Liver (tissue), 9 donors: Measurements from ENCODE around the gene TECR. TPM values are rescaled to one million over a fixed set of nuclear protein-coding genes. Genes with fewer than 3 reads are reported as not detected.

Experiments
- DNase-seq: peaks from one replicate; pipeline ENCODE4 v3.0.0-alpha.2; 2017; ENCODE audit warnings: low spot score
- H3K27ac ChIP-seq, 2 donors: one replicate each; pipeline ENCODE4 v1.7.0; 2013; ENCODE audit warnings: inconsistent platforms in 2 of 2, low read length in 2 of 2, control low read depth in 1 of 2, low read depth in 1 of 2, mild to moderate bottlenecking in 1 of 2
- H3K27me3 ChIP-seq, 4 donors: one replicate each; pipeline versions ENCODE4 v1.6.1 to v1.7.0; 2013; ENCODE audit warnings: low read length in 3 of 4, inconsistent platforms in 1 of 4, mild to moderate bottlenecking in 1 of 4, moderate library complexity in 1 of 4; ENCODE audit not compliant: control insufficient read depth in 4 of 4, insufficient read depth in 4 of 4
- H3K36me3 ChIP-seq, 4 donors: one replicate each; pipeline versions ENCODE4 v1.6.1 to v1.7.0; 2013; ENCODE audit warnings: low read length in 3 of 4, mild to moderate bottlenecking in 3 of 4, low read depth in 1 of 4, moderate library complexity in 1 of 4; ENCODE audit not compliant: control insufficient read depth in 4 of 4, insufficient read depth in 3 of 4
- H3K4me1 ChIP-seq, 4 donors: one replicate each; pipeline versions ENCODE4 v1.6.1 to v1.7.0; 2013; ENCODE audit warnings: low read length in 3 of 4, mild to moderate bottlenecking in 3 of 4, moderate library complexity in 1 of 4; ENCODE audit not compliant: control insufficient read depth in 4 of 4, insufficient read depth in 4 of 4
- H3K4me3 ChIP-seq, 3 donors: one replicate each; pipeline versions ENCODE4 v1.6.1 to v1.7.0; 2013; ENCODE audit warnings: low read length in 3 of 3, control low read depth in 1 of 3, low read depth in 1 of 3, mild to moderate bottlenecking in 1 of 3
- H3K9ac ChIP-seq, 2 donors: one replicate each; pipeline ENCODE4 v1.7.0; 2013; ENCODE audit warnings: low read length in 2 of 2, mild to moderate bottlenecking in 2 of 2, moderate library complexity in 2 of 2, control low read depth in 1 of 2, low read depth in 1 of 2
- H3K9me3 ChIP-seq, 4 donors: one replicate each; pipeline versions ENCODE4 v1.6.1 to v1.7.0; 2013; ENCODE audit warnings: low read length in 3 of 4; ENCODE audit not compliant: control insufficient read depth in 4 of 4
- CTCF ChIP-seq: fragments of 150-350 bp; IDR thresholded peaks from 2 replicates; pipeline ENCODE4 v1.5.1; 2017; ENCODE audit warnings: improper control_type of control experiment, low read depth, low read length; ENCODE audit not compliant: missing input control
- EGR1 ChIP-seq, 2 donors: IDR thresholded peaks; 2 replicates each; pipeline ENCODE4 v1.6.1; 2016 to 2018; ENCODE audit warnings: antibody characterized with exemption in 2 of 2, low read depth in 2 of 2
- FOXA1 ChIP-seq: IDR thresholded peaks from 2 replicates; pipeline ENCODE4 v1.6.1; 2016; ENCODE audit warnings: antibody characterized with exemption
- FOXA2 ChIP-seq: IDR thresholded peaks from 2 replicates; pipeline ENCODE4 v1.6.1; 2016; ENCODE audit warnings: antibody characterized with exemption
- GABPA ChIP-seq, 2 donors: IDR thresholded peaks in 1 of 2; conservative IDR thresholded peaks in 1 of 2; 2 replicates each; pipeline ENCODE4 v1.6.1; 2016; ENCODE audit warnings: antibody characterized with exemption in 2 of 2, mild to moderate bottlenecking in 1 of 2, moderate library complexity in 1 of 2
- HNF4A ChIP-seq, 2 donors: conservative IDR thresholded peaks; 2 replicates each; pipeline ENCODE4 v1.6.1; 2016; ENCODE audit warnings: antibody characterized with exemption in 2 of 2, mild to moderate bottlenecking in 2 of 2
- JUND ChIP-seq, 2 donors: IDR thresholded peaks; 2 replicates each; pipeline ENCODE4 v1.6.1; 2016; ENCODE audit warnings: antibody characterized with exemption in 2 of 2
- NR2F2 ChIP-seq: IDR thresholded peaks from 2 replicates; pipeline ENCODE4 v1.6.1; 2016; ENCODE audit warnings: antibody characterized with exemption
- RAD21 ChIP-seq, 2 donors: IDR thresholded peaks; 2 replicates each; pipeline ENCODE4 v1.6.1; 2016; ENCODE audit warnings: antibody characterized with exemption in 2 of 2, mild to moderate bottlenecking in 2 of 2
- RXRA ChIP-seq, 2 donors: IDR thresholded peaks; 2 replicates each; pipeline ENCODE4 v1.6.1; 2017 to 2018; ENCODE audit warnings: antibody characterized with exemption in 2 of 2, mild to moderate bottlenecking in 1 of 2
- SP1 ChIP-seq: IDR thresholded peaks from 2 replicates; pipeline ENCODE4 v1.6.1; 2018; ENCODE audit warnings: antibody characterized with exemption, mild to moderate bottlenecking
- TAF1 ChIP-seq: conservative IDR thresholded peaks from 2 replicates; pipeline ENCODE4 v1.6.1; 2016; ENCODE audit warnings: antibody characterized with exemption, mild to moderate bottlenecking
- YY1 ChIP-seq: IDR thresholded peaks from 2 replicates; pipeline ENCODE4 v1.6.1; 2016; ENCODE audit warnings: antibody characterized with exemption, mild to moderate bottlenecking
- WGBS: extraction: QIAGEN DNeasy Blood & Tissue Kit; methylation state at CpG from one replicate; pipeline ENCODE4 v1.1.7; 2013; 5-methylcytosine and 5-hydroxymethylcytosine counted together
- polyA plus RNA-seq, 2 donors: library from polyadenylated mRNA; stranded (reverse) in 1 of 2; unstranded in 1 of 2; fragments of 200-250 nt in 1 of 2; fragments of >200 nt in 1 of 2; fragmentation: Nextera tagmentation in 1 of 2; extraction: Ambion mirVana in 1 of 2; gene quantifications; one replicate each; pipeline versions ENCODE4 v1.2.1 to v1.2.3, GENCODE V29; 2013 to 2015
- total RNA-seq, 2 donors: library from RNA; depleted of rRNA; stranded (reverse); fragments of >200 nt; gene quantifications; one replicate each; pipeline ENCODE4 v1.2.3, GENCODE V29; 2014
- TF ChIP-seq, protein P1 (sequence below): IDR thresholded peaks from 2 replicates; pipeline ENCODE4 v1.6.1; 2016; ENCODE audit warnings: antibody characterized with exemption
- TF ChIP-seq, protein P2 (sequence below): IDR thresholded peaks from 2 replicates; pipeline ENCODE4 v1.6.1; 2016; ENCODE audit warnings: antibody characterized with exemption
- TF ChIP-seq, protein P3 (sequence below): IDR thresholded peaks from 2 replicates; pipeline ENCODE4 v1.6.1; 2016; ENCODE audit warnings: antibody characterized with exemption
- TF ChIP-seq, protein P4 (sequence below): IDR thresholded peaks from 2 replicates; pipeline ENCODE4 v1.6.1; 2016; ENCODE audit warnings: antibody characterized with exemption, mild to moderate bottlenecking
- donor health status: healthy.
- donor health status: healthy.
- donor health status: healthy.
- donor health status: healthy.
- donor health status: healthy.

The TECR gene
- total and polyA plus RNA-seq, 4 donors, result 26.4 to 157 (median 60.8) TPM

GRCh38 chr19:14494411-14494810 lies 35.0 kb upstream of the TECR start:
- Histone ChIP-seq H3K4me3 (no peak overlapping the region), H3K4me1 (peaks cover 3 to 30% (median 21%) of the 10 kb centered on the region in 4 donors), H3K27ac (no peak overlapping the region), H3K36me3 (peaks cover 0 to 3% (median 2%) of the 10 kb centered on the region in 4 donors), H3K9ac (no peak overlapping the region), H3K9me3 (no peaks in the 10 kb centered on the region), H3K27me3 (no peaks in the 10 kb centered on the region)
- WGBS, result 75% methylated on average over 4 of the region's 4 CpGs
- TF ChIP-seq NR2F2, result no peak
- TF ChIP-seq CTCF, result no peak
- TF ChIP-seq, protein P1, sequence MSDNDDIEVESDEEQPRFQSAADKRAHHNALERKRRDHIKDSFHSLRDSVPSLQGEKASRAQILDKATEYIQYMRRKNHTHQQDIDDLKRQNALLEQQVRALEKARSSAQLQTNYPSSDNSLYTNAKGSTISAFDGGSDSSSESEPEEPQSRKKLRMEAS, result no peak
- TF ChIP-seq FOXA1, result no peak
- TF ChIP-seq SP1, result no peak
- no peak for TF ChIP-seq YY1
- no peak for TF ChIP-seq GABPA (IDR thresholded peaks at IDR 0.05 in 1 of 2, conservative IDR thresholded peaks at IDR 0.05 in 1 of 2)
- TF ChIP-seq, protein P2, sequence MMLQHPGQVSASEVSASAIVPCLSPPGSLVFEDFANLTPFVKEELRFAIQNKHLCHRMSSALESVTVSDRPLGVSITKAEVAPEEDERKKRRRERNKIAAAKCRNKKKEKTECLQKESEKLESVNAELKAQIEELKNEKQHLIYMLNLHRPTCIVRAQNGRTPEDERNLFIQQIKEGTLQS, result no peak
- TF ChIP-seq RXRA (IDR thresholded peaks at IDR 0.05), result no peak
- TF ChIP-seq, protein P3, sequence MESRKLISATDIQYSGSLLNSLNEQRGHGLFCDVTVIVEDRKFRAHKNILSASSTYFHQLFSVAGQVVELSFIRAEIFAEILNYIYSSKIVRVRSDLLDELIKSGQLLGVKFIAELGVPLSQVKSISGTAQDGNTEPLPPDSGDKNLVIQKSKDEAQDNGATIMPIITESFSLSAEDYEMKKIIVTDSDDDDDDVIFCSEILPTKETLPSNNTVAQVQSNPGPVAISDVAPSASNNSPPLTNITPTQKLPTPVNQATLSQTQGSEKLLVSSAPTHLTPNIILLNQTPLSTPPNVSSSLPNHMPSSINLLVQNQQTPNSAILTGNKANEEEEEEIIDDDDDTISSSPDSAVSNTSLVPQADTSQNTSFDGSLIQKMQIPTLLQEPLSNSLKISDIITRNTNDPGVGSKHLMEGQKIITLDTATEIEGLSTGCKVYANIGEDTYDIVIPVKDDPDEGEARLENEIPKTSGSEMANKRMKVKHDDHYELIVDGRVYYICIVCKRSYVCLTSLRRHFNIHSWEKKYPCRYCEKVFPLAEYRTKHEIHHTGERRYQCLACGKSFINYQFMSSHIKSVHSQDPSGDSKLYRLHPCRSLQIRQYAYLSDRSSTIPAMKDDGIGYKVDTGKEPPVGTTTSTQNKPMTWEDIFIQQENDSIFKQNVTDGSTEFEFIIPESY, result no peak
- TF ChIP-seq, protein P4, sequence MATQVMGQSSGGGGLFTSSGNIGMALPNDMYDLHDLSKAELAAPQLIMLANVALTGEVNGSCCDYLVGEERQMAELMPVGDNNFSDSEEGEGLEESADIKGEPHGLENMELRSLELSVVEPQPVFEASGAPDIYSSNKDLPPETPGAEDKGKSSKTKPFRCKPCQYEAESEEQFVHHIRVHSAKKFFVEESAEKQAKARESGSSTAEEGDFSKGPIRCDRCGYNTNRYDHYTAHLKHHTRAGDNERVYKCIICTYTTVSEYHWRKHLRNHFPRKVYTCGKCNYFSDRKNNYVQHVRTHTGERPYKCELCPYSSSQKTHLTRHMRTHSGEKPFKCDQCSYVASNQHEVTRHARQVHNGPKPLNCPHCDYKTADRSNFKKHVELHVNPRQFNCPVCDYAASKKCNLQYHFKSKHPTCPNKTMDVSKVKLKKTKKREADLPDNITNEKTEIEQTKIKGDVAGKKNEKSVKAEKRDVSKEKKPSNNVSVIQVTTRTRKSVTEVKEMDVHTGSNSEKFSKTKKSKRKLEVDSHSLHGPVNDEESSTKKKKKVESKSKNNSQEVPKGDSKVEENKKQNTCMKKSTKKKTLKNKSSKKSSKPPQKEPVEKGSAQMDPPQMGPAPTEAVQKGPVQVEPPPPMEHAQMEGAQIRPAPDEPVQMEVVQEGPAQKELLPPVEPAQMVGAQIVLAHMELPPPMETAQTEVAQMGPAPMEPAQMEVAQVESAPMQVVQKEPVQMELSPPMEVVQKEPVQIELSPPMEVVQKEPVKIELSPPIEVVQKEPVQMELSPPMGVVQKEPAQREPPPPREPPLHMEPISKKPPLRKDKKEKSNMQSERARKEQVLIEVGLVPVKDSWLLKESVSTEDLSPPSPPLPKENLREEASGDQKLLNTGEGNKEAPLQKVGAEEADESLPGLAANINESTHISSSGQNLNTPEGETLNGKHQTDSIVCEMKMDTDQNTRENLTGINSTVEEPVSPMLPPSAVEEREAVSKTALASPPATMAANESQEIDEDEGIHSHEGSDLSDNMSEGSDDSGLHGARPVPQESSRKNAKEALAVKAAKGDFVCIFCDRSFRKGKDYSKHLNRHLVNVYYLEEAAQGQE, result no peak
- no peak for TF ChIP-seq JUND (IDR thresholded peaks at IDR 0.05)
- no peak for TF ChIP-seq TAF1
- no peak for TF ChIP-seq RAD21 (IDR thresholded peaks at IDR 0.05)
- TF ChIP-seq FOXA2, result no peak
- TF ChIP-seq EGR1 (IDR thresholded peaks at IDR 0.05; ENCODE audit: low read depth in 2 of 2), result no peak
- no peak for TF ChIP-seq HNF4A (conservative IDR thresholded peaks at IDR 0.05)
- no peak for DNase-seq
